GM21381 (cell line): ENCODE data around the gene RGS1.
A peak's percentile ranks its signal among the peaks of the same experiment; 100 is the strongest.

Experiments used
- ATAC-seq: cut with Tn5 transposase; IDR thresholded peaks from one replicate; pipeline ENCODE4 v1.9.1; 2021; ENCODE audit warnings: mild to moderate bottlenecking, moderate library complexity; ENCODE audit not compliant: unreplicated experiment

The RGS1 gene

DNA sequence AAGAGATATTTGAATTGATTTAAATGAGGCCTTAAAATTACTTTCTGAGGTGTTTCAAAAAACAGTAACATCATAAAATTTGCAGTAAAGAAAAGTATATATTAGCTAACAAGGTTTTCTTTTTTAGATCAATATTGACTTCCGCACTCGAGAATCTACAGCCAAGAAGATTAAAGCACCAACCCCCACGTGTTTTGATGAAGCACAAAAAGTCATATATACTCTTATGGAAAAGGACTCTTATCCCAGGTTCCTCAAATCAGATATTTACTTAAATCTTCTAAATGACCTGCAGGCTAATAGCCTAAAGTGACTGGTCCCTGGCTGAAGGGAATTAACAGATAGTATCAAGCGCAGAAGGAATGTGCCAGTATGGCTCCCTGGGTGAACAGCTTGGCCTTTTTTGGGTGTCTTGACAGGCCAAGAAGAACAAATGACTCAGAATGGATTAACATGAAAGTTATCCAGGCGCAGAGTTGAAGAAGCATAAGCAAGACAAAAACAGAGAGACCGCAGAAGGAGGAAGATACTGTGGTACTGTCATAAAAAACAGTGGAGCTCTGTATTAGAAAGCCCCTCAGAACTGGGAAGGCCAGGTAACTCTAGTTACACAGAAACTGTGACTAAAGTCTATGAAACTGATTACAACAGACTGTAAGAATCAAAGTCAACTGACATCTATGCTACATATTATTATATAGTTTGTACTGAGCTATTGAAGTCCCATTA lies 3.6 kb downstream of the RGS1 start:
- ATAC-seq: peak; percentile 20

DNA sequence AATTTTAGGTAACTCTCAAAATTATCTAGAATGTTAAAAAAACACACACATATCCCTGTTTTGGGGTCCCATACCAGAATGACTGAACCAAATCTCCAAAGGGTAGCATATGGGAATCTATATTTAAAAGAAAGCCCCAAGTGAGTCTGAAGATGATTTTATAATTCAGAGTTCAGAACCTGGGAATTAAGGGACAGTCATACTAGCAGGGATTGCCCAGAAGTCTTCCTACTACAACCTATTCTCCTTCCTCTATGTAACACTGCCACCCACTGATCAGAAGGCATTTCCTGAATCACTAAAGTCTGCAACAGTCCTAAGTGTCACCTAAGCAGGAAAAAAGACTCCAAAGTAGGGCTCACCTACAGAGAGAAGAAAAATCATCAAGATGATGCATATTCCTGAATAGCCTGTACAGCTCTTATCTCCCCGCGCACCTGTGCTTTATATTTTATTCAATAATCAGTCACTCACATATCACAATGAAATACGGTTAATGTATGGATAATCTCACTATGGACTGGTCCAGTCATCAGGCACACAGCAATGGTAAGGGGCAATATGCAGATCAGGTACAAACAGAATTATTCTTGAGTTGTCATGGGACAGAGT lies 4.9 kb downstream of the RGS1 start:
- peak; percentile 22 for ATAC-seq

DNA sequence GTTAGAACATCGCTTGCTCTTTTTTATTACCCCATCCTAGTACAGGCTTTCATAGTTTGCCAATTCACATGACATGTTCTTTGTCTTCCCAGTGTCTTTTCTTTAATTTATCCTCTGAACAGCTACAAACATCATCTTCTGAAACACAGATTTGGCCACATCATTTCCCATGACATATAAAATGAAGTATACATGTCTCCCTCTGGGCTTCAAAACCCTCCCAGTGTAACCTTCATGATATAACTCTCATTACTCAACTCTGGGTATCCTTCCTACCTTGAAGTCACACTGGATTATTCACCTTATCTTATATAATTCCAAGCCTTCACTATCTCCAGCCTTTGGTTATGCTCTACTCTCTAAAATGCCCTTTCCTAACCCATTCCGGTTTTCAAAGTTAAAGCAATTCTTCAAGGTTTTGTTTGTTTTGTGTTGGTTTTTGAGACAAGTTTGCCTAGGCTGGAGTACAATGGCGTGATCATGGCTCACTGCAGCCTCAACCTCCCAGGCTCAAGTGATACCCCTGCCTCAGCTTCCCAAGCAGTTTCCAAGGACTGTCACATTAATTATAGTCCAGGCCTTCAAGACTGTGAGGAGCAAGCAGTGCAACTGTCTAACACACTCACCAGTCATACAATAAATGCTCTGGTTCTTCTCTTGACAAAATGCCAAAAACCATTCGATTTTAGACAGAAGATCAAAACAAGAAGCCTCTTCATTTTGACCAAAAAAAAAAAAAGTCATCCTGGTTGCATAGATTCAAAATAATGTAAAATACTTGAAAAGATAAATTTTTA lies 5.8 kb downstream of the RGS1 start:
- peak; percentile 7 for ATAC-seq

DNA sequence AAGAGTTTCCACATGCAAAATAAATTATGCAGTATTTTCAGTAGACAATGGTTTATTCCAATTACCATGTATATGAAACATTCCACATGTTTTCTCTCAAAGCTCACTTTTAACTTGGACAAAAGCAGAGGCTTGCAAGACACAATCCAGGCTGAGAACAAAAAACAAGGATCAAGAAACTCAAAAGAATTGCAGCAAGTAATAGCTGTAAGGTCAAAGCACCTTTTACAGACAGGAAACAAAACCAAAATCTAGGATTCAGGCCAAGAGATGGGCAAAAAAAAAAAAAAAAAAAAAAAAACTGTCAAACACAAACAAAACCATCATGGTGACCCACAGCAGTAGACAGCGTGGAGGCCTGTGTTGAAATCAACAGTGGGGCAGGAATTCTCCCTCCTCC lies 9.3 kb downstream of the RGS1 start:
- ATAC-seq: no peak

DNA sequence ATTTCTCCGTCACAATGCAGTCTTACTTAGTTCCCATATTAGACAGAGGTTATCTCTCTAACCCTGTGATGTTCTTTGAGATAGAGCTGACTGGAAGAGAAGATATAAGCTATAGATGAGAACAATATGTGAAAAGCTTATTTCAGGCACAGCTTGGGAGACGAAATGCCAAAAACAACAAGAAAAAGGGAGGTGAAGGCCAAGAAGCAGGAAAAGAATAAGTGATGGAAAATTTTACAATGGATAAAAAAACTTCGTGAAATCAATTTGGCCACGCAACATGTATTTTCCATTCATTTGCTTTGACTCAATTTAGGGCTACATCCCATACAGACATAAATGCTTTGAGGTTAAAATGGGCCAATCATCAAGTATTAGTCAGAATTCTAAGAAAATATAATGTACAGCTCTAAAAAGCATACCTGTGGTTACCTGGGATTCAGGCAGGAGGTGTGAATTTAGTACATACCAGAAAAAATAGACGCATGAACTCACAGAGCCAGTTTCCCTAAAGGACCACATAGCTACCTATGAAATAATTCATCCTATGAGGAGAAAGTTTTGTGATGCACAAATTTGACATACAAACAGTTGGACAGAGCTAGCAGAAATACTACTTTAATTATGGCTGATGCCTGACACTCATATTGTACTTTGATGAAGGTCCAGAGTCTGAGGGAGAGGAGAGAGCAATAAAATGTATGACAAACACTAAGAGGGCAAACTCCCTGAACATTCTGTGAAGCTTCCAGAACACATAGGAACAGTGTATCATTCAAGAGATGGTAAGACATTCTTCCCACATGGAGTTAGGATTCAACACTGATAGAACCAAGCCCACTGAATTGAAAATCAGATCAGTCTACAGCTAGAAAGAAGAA lies 12.1 kb downstream of the RGS1 start:
- ATAC-seq: no peak

DNA sequence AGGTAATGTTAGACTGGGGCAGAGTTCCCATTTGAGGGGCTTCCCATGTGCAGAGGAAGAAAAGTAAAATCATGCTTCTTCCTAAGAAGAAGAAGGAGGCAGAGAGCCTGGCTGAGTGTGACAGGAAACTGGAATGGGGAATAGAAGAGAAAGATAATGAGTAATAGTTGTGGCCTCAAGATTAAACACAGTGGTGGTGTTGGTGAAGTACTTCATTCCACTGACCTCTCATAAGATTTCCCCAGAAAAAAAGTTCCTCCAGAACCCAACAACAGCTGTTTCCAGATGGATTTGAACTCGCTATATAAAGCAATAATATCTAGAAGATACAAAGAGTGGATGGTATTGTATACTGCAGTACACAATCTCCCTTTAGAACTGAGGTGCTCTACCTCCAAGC lies 13.0 kb downstream of the RGS1 start:
- no peak for ATAC-seq

DNA sequence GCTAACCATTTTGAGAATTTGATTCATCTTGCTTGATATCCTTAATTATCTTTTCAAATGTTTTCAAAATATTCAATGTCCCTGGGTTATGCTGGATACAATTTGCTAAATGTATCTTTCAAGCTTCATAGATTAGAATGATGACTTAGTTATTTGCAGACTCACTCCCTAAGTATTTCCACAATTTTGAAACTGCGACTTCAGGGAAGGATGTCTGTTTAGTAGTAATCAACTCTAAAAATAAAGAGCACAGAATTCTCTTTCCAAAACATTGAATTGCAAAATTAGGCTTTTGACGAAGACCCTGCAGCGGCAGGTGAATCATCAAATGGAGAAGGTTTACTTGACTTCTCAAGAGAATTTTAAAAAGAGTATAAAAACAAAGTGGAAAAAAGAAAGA lies 14.2 kb downstream of the RGS1 start:
- no peak for ATAC-seq

DNA sequence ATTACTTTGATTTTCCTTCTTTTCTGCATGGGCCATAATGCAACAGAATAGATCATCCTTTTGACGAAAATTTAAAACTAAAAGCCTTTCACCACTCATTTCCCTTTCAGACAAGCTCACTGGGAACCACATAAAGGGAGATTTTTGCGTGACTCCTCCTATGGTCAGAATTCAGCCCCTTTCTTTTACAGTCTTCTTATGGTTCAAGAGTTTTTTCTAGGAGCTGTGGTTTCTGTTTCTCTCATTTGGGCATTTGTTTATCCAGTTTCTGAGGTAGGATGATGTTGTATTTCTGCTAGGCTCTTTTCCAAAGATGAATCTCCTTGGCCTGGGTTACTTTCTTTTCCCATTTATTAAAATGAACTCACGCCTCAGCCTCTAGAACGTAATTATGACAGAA lies 16.9 kb downstream of the RGS1 start:
- no peak for ATAC-seq

DNA sequence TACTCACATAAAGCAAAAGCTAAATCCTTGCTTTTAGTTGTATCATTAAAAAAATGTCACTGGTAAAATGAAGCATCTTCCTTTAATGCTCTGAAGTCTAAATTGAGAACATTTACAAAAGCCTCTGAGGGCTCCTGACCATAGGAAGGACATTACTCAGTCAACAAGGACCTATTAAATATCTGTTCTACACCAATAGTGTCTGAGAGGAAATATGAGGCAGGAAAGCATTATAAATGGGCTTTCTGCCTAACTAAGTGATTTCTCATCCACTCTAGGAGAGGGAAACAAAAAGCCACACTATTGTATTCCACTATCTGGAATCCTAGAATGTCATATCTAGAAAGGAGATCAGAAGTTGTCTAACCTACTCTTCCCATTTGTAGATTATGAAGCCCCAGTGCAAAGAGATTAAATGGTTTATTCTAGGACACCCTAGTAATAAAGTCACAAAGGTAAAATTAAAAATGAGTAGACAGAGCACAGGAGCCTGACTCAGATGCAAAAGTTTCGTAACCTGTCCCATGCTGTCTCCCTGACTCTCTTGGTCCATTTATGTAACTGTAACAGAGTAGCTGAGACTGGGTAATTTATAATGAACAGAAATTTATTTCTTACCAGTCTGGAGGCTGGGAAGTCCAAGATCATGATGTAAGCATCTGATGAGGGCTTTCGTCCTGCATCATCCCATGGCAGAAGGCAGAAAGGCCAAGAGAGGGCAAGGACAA lies 17.6 kb downstream of the RGS1 start:
- ATAC-seq: no peak

DNA sequence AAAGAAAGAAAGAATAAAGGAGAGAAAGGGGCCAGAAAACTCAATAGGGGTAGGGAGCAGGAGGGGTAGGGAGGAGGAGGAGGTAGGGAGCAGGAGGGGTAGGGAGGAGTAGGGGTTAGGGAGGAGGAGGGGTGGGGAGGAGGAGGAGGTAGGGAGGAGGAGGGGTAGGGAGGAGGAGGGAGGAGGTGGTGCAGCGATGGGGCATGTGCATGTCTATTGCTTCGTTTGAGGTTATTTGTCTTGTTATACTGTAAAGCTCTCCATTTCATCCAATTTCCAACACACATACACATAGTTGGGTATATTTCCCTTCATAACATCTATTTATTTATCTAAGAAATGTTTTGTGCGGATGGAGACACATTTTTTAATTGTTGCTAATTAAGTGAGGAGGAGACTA lies 19.7 kb downstream of the RGS1 start:
- ATAC-seq: no peak

DNA sequence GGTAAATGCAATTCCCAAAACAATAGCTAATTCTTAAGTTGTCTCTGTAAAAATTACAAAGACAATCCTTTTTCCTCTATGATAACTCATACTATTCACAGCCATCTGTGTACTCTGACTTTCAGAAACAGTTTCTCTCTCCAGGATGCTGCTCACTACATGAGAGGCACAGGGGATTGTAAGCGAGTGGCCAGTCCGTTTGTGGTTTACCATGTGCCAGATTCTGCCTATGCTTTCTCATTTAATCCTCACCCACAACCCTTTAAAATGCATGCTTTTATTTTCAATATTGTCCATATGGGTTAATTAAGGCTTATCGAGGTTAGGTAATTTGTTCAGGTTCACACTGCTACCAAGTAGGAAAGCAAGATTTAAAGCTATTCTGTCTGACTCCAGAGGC lies 23.0 kb downstream of the RGS1 start:
- ATAC-seq: no peak

DNA sequence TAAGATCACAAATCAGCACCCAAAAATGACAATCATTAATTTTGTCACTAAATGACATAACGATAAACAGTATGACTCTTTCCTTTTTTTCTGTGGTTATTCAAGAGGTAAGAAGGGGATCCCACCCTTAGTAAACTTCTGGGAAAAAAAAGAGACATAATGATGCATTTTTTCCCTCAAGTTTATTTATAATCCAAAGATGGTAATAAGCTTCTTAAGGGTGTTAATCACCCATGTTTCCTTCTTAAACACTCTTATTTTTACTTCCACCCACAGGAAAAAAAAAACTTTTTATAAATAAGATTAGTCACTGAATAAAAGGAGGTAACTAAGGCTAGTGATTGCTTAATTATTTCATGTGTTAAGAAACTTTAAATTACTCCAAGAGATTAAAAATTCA lies 24.7 kb downstream of the RGS1 start:
- ATAC-seq: no peak

DNA sequence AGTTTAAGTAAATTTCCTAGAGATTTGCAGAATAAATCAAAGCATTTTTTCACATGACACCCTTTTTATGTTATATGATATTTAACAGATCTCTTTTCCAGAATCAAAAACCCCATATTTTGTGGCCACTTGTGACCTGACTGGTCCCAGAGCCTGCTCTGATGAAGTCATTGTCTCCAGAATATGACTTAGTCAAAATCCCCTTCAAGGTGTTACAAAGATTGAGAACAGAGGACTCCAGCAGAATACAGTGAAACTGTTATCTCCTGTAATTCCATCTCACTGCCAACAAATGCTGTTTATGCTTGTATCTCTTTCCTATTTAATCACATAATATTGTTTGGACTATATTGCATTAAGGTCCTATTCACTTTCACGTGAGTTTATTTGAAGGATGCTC lies 25.6 kb downstream of the RGS1 start:
- ATAC-seq: peak; percentile 45

DNA sequence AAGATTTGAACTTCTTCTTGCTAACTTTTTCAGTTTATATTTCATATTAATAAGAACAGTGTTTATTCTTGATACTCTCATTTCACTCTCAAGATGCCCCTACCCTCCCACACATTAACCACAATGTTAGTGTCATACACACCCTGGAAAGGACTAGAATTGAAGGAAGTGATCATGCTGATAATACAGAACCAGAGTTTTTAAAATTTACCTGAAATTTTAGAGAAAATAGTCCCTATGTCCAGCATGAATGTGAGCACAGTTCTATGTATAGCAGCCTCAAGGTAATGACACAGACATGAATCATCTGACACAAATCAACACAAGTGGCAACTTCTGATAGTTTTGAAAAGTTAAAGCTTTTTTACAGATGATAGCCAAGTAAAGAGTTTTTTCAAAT lies 26.0 kb downstream of the RGS1 start:
- no peak for ATAC-seq

DNA sequence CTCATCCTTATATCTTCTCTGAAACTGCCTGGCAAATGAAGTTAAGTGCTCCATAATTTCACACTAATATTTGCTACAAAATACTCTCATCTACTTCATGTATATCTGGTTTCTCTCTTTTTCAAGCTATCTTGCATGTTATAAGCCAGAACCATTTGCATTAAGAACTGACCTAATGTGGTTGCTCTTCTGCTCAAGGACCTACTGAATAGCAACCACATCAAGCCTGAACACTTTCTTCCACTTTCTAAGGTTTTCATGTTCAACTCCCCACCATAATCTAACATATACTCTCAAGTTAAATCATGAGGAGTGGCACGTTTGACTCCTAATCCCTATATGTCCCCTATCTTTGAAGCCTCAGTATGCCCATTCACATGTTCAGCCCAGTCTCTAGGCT lies 27.2 kb downstream of the RGS1 start:
- ATAC-seq: no peak

DNA sequence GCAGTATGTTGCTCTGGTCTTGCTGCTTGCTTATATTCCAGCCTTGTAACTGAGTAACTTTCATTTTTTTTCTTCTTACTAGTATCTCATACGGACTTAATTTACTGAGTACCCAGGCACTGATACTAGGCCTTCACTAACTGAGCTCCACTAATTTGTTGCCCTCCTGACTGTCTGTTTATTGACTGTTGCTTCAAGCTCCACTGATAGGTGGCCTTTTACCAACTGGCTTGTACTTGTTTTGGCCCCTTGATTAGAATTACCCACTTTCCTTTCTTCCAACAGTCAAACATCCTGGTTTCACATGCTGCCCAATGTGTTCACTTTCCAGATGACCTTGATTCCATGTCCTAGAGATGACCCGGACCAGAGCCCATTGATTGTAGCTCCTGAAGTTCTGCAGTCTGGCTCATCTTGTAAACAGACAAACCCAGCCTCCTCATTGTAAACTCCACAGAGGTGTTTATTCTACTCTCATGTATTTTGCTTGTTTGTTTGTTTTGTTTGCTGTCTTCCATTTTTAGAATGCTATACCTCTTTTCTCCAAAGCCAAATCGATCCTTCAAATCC lies 27.7 kb downstream of the RGS1 start:
- no peak for ATAC-seq

DNA sequence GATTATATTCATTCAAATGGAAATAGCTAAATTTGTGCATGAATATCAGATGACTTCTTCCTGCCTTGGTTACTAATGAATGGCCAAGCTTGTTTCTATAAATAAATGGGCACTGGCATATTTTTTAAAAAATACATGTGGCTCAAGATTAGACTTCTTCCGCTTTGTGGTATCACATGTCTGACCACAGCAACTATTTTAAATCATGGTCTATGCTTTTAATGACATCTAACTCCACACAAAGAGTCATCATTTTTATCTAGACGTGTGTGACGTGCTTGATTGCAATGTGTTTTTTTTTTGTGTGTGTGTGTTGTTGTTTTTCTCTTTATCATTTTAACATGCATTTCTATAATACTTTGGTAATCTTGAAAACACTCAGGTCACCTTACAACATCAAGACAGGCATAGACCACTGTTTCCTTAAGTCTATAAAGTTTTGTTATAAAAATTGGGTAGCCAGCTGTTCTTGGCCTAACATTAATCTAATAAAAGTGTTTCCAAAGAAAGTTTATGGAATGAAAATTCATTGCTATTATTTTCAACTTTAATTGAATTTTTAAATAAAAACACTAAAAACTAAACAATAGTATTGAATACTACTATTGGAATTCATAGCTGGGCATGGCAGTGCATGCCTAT lies 29.5 kb downstream of the RGS1 start:
- ATAC-seq: peak; percentile 37

DNA sequence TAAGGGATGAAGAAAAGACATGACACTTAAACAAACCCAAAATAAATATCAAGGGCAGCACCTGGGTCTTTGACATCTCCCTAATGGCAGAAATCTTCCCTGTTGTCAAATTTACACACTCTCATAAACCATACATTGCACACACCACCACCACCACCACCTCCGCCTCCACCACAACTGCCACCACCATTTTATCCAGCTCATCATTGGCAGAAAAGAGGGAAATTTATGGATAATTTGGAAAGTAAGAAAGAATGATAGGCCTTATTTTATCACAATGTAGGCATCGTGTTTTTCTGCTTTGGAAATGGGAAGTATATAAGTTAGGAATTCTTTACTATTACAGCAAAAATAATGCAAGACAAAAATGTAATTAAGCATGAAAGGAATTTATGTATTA lies 33.1 kb downstream of the RGS1 start:
- ATAC-seq: no peak
